Activated CD8-positive, alpha-beta memory T cell treated with anti-CD3 and anti-CD28 coated beads for 4 hours (primary cell): Measurements from ENCODE around the gene HECTD4.

Source experiments
- DNase-seq, 2 donors: peaks; one replicate each; pipeline ENCODE4 v3.0.0-alpha.2; 2020; ENCODE audit warnings: low read depth in 2 of 2

Gene HECTD4

GRCh38 chr12:112208301-112208910, 173.8 kb downstream of the HECTD4 start:
- no peak for DNase-seq

DNA sequence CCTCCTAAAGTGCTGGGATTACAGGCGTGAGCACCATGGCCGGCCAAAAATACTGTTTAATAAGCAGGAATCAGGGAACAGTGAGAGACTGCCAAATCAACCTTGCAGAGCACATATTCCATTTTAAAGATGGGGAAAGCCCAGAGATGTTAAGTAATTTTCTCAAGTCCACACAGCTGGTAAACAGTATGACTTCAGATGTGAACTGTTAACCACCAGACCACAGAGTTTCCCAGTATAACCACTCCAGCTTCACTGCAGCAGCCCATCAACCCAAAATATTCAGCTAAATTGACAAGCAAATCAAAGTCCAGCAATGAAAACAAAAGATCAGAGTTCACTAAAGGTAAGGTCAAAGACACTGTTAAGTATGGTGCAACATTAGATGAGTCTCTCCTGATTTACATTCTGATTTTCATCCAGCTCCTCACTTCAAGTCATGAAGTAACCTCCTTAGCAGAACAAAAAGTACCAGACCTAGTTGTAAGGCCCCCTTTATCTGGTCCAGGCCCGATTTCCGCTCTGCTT, 174.8 kb downstream of the HECTD4 start:
- no peak for DNase-seq

DNA sequence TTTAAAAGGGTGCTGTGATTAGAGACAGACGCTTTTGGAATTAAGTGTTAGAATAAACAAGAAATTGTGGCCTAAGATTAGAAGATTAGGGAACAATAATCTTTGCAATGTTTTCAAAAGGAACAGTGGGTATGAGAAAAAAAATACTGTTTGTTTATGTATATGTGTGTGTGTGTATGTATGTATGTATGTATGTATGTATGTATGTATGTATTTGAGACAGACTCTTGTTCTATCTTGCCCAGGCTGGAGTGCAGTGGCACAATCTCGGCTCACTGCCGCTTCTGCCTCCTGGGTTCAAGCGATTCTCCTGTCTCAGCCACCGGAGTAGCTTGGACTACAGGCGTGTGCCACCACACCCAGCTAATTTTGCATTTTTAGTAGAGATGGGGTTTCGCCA, 175.3 kb downstream of the HECTD4 start:
- no peak for DNase-seq

DNA sequence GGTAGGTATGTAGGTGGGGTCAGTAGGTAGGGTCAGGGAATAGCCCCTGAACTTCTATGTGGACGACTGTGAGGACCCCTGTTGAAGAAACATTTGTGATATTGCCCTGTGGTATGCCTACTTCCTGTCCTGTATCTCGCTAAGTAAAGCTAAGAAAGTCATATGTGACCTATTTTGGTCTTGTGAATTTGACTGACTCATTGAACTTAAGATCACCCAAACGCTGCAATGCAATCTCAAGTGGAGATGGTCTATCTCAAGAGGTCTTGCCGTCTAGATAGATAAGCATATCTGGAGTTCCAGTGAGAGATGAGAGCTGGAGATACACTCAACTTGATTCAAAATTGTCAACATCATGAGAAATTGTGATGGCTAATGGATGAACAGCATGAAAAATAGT, 183.1 kb downstream of the HECTD4 start:
- no peak for DNase-seq

GRCh38 chr12:112198120-112198733, 184.0 kb downstream of the HECTD4 start:
- no peak for DNase-seq

DNA sequence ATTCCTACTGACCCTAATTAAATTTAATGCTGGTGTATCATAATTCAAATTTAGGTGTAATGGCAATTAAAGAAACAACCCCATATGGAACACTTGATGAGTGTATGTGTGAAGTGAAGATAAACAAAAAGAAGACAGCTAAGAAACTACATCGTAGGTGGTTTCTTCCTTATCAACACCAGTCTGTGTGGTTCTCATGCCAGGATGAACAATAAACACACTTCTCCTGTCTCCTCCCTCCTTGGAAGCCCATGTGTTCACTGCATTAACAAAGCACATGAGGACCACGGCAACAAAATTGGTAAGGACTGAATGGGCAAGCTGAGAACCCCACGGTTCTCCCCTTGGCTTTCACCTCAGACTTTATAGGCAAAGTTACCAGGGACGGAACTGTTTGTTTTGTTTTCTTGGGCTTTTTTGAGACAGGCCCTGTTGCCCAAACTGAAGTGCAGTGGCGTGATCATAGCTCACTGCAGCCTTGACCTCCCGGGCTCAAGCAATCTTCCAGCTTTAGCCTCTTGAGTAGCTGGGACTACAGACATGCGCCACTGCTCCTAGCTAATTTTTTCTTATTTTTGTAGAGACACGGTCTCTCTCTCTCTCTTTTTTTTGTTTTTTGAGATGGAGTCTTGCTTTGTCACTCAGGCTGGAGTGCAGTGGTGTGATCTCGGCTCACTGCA, 185.9 kb downstream of the HECTD4 start:
- no peak for DNase-seq

DNA sequence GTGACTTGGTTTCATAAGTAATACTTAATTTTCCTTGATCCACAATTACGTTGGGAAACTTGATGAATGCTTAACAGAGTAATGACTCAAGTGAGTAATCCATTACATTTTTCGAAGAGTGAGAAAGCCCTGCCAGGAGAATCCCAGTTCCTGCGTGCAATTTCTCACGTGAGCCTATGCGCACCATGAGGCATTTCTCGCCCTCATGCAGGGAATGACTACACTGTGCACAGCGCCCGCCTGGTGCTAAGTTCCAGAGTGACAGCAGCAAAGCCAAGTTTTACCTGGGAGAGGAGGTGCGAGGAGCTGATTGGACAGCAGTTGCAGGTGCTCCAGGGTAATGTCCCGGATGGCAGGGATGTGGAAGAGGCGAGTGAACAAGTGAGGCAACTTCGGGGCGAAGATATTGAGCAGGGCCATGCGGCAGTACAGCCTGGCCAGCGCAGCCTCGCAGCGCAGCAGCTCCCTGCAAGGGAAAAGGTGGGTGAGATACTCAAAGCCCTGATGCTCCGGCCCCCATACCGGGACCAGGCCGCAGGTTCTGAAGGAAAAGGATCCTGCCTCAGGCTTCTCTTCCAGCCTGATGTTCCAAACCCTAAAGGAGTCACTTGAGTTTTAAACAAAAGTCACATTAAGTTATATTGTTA, 187.5 kb downstream of the HECTD4 start:
- DNase-seq, result no peak

GRCh38 chr12:112192475-112192874, 189.8 kb downstream of the HECTD4 start:
- no peak for DNase-seq

DNA sequence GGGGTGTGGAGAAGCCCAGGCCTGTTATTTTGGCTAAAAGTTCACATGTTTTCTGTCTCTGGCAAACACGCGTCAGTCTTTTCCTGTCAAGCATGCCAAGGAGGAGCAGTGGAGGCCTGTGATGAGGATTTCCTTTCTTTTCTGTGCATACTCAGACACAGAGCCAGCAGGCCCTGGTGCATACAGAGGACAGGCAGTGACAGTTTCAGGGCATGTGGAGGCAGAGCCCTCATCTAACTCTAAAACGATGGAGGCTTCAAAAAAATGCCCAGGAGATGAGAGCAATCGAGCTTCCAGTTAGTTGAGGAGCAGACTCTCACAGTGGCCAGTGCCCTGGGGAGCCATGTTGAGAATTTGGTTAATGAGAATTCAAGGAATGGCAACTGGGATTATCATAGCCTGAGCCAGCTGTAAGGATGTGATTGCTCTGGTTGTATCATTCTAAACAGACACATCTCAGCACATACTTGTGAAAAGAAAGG, 190.3 kb downstream of the HECTD4 start:
- DNase-seq, result no peak

GRCh38 chr12:112191201-112191600, 191.0 kb downstream of the HECTD4 start:
- no peak for DNase-seq

DNA sequence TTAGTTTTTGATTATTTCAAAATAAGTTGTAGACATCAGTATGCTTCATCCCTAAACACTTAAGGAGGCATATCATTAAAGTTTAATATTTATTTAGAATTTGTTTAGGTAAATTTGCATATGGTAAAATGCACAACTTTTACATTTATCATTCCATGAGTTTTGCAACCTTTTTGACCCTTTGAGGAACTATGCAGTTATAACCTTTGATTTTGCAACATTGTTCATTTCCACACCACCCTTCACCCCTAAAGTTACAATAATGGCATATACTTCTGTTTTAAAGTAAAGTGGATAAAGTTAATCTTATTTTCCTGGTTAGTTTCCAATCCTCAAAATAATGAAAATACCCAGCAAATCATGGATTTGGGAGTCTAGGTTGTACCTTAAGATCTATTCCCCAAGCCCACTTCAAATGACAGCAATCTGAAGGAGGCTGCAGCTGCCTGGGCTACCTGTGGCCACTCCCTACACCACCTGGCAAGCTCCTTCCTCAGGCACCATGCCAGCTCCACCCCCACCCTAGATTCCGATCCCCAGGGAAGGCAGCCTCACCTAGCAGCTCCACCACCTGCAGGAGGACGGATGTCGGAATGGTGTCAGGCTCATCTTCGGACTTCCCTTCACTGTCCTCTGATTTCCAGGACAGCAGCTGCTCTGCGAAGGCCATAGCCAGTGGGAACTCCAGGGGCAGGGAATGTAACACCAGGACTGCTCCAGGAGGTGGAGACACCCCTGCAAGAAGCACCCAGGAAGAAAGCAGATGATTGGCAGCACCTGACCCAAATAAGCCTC, 191.8 kb downstream of the HECTD4 start:
- no peak for DNase-seq

DNA sequence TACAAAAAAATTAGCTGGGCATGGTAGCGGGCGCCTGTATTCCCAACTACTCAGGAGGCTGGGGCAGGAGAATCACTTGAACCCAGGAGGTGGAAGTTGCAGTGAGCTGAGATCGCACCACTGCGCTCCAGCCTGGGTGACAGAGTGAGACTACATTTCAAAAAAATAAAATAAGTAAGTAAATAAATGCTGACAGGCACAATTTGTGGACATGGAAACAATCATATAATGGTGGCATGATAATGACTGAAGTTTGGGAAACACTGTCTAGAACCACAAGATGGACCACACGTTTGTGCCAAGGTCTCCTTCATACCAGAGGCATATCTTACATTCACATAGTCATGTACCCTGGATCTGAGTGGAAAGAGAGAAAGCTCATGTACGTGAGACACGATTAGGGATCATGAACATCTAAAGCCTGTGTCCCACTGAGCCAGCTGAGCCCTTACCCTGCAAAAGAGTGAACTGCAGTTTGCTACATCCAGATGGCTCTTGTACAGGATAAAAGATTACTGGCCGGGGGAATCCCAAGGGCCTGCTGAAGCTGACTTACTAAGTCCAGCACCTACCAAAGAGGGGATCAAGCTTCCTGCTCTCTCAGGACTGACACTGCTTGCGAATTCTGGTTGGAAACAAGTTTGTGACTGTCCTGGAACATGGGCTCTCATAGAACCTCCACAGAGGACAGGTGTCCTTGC, 194.0 kb downstream of the HECTD4 start:
- DNase-seq, result no peak

DNA sequence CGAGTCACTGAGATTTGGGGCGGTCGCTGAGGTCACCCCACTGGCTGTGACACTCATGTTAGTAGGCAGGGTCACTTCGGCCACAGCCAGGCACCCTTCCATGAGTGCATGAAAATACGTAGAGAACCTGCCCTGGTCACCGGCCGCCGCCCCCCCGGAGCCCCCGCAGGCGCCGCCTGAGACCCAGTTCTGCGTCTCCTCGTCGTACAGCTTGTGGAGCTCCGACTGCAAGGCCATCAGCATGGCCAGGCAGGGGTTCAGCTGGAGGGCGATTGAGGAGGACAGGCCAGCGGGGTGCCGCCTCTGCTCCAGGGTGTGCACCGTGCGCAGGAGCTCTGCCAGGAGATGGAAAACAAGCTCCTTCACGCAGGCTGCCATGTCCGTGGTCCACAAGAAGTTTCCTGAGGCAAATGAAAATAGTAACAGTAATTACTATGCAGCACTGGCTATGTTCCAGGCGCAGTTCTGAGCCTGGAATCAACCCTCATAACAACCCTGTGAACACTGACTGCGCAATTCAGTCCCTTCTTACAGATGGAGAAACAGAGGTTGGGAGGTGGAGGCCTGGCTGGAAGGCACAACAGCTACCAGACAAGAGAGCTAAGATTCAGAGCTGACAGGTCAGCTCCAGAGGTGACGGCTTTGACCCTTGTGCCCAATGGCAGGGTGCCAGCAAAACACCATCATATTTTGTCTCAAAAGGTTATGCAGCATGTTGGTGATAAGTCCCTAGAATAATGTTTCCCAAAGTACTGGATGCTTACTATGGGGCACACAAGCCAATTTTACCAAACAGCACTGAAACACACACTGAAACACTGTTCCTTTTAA, 196.9 kb downstream of the HECTD4 start:
- no peak for DNase-seq

- no peak for DNase-seq
Observed at GRCh38 chr12:112184056-112184887, 198.0 kb downstream of the HECTD4 start.

GRCh38 chr12:112183141-112184021, 198.8 kb downstream of the HECTD4 start:
- no peak for DNase-seq

DNA sequence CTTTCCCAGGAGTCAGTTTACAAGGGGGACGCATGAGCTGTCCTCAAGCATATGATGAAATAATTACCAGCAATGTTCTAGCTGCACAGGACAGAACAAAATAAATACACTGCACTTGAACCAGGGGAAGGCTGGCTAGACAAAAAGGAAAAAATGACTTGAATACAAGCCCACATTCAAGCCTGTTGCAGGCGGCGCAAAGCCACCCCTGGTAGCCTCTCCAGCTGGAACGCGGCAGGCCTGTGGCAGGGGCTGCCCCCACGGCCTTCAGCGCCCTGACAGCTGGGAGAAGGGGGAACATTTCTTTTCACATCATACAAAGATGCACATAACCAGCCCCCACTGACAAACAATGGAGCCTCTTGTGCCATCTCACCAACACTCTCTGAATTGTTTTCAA, 199.7 kb downstream of the HECTD4 start:
- no peak for DNase-seq

- DNase-seq, result no peak
Observed at GRCh38 chr12:112180422-112180821, 201.8 kb downstream of the HECTD4 start.

GRCh38 chr12:112179916-112180315, 202.3 kb downstream of the HECTD4 start:
- DNase-seq, result no peak
